GM19025 (cell line): ENCODE measurements around the gene ZSCAN21.

Experiments used
- ATAC-seq: cut with Tn5 transposase; IDR thresholded peaks from one replicate; pipeline ENCODE4 v1.9.1; 2021; ENCODE audit warnings: mild to moderate bottlenecking, low read depth, moderate library complexity; ENCODE audit not compliant: unreplicated experiment

ZSCAN21 gene

DNA sequence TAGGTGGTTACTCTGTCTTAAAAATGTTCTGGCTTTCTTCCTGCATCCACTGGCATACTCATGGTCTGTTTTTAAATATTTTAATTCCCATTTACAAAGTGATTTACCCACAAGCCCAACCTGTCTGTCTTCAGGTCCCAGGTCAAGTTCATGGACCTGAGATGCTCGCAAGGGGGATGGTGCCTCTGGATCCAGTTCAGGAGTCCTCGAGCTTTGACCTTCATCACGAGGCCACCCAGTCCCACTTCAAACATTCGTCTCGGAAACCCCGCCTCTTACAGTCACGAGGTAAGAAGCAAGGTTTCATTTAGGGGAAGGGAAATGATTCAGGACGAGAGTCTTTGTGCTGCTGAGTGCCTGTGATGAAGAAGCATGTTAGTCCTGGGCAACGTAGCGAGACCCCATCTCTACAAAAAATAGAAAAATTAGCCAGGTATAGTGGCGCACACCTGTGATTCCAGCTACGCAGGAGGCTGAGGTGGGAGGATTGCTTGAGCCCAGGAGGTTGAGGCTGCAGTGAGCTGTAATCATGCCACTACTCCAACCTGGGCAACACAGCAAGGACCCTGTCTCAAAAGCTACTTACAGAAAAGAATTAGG is 25.5 kb upstream of the ZSCAN21 start:
- ATAC-seq: no peak

DNA sequence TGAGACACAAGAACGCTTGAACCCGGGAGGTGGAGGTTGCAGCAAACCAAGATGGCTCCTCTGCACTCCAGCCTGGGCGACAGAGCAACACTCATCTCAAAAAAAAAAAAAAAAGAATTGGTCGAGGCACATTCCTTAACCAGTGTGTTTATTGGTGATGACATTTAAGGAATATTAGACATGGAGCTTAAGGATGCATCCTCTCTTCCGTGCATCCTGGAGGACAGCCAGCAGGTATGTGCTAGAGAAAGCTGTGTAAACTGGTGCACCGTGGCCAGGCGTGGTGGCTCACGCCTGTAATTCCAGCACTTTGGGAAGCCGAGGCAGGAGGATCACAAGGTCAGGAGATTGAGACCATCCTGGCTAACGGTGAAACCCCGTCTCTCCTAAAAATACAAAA is 22.4 kb upstream of the ZSCAN21 start:
- no peak for ATAC-seq

DNA sequence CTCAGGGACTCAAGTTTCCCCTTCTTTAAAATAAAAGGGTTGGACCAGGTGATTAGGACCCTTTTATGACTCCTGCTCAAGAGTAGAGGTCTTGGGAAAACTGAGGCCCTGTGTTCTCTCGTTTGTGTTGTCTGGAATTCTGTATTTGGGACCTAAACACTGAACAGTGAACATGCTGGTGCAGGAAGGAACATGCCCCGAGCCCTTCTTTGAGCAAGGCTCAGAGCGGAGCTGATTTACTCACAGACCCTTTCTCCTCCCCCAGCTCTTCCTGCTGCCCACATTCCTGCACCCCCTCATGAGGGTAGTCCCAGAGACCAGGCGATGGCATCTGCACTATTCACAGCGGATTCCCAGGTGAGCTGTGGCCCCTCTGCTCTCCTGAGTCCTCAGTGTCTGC is 20.0 kb upstream of the ZSCAN21 start:
- no peak for ATAC-seq

DNA sequence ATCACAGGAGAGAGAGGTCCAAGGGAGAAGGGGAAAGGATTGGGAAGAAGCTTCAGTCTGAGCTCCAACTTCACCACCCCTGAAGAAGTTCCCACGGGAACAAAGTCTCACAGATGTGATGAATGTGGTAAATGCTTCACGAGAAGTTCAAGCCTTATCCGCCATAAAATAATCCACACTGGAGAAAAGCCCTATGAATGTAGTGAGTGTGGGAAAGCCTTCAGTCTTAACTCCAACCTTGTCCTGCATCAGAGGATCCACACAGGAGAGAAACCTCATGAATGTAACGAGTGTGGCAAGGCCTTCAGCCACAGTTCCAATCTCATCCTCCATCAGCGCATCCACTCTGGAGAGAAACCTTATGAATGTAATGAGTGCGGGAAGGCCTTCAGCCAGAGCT is 16.0 kb upstream of the ZSCAN21 start:
- no peak for ATAC-seq

DNA sequence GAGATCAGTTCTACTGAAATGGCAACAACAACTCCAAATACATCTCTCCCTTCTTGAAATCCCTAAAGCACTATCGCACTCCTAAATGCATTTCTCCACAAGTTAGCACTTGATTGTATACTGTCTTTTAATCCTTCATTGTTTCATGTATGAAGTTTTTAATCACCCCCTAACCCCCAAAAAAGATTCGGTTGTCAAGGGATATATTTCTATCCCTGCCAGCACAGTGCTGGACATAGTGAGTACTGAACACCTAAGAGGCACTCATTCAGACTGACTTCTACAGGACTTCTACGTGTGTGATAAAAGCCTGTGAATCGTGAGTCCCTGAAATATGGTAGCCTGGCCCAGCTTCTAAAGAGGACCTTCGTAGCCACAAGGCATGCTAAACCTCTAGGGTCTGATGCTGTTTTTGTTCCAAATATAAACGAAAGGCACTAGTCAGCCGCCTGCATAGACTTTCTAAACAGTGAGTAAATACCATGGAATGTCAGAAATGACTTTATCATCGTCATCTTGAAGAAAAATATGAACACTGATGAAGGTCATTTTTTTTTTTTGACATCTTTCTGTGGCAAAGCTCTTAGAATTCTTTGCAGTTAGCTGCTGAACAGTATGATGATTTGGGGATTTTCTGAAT is 14.6 kb upstream of the ZSCAN21 start:
- ATAC-seq: no peak

DNA sequence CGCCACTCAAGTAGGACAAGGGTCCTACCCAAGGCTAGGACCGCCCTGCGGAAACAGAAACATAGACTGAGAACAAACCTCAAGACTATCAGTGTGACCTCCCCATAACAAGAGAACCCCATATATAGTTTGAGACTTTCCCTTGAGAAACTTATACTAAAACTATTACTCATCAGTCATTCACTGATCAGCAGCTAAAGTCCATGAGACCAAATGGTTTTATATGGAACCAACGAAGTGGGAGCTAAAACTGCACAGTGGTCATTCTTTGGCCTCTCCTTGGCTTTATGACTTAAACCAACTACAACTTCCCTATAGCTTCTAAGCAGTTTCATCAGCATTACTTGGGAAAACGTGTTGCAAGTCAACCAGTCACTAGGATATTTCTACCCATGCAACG is 13.7 kb upstream of the ZSCAN21 start:
- no peak for ATAC-seq

DNA sequence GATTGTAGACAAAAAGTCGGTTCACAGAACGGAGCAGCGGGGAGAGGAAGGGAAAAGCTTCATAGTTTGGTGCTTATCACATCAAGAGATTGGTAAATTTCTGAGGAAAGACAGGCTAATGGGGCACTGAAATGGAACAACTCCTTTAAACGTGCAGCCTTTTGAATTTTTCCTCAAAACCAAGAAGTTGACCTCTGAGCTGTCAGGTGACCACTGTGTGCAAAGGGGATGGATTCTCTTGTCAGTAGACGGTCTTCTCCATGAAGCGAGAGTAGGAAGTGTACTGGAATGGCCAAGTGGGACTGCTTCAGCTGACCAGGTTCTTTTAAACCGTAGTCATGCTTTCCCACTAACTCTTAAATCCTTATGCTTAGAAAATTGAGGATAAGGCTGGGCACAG is 11.2 kb upstream of the ZSCAN21 start:
- ATAC-seq: no peak

DNA sequence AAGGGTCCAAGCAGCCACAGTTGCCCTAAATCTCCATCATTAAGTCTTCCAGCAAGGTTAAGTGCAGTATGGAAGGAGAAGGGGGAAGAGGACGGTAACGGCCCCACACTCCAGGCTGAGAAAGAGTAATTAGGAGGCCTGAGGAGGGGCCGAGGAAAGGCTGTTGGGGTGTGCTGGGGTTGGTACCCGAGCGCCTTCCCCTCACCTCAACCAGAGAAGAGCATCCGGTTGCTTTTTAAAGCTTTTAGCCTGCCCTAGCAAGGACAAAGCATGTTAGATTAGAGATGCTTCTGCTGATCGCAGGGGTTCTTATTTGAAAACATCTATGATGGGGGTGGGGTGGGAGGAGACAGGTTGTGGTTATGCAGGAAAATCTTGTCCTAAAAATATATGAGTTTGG is 9.0 kb upstream of the ZSCAN21 start:
- no peak for ATAC-seq

DNA sequence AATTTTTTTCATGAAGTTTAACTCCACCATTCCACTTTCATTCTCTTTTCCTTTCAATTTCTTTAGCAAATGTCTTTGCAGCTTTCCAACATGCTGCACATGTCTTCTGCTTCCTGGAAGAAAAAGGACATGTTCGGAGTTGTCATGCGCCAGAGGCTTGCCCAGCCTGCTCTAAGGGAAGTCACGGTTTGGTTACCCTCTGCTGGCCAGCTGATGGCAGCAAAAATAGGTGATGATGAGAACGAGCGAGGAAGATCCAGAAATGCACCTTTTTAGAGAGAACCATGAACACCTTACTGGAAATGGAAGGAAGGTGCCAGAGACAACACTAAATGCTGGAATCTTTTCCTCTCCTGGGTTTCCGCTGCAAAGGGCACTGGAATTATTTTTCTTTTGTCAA is 4.9 kb upstream of the ZSCAN21 start:
- no peak for ATAC-seq

DNA sequence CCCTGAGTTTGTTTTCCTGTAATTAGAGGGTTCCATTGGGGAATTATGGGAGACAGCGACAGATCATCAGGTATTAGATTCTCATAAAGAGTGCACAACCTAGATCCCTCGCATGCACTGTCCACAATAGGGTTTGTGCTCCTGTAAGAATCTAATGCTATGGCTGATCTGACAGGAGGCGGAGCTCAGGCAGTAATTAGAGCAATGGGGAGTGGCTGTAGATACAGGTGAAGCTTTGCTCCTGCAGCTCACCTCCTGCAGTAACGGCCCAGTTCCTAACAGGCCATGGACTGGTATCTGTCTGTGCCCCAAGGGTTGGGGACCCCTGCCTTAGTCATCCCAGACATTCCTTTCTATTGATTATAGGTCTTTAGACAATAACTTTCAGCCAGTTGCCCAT is 894 bp upstream of the ZSCAN21 start:
- ATAC-seq: no peak

DNA sequence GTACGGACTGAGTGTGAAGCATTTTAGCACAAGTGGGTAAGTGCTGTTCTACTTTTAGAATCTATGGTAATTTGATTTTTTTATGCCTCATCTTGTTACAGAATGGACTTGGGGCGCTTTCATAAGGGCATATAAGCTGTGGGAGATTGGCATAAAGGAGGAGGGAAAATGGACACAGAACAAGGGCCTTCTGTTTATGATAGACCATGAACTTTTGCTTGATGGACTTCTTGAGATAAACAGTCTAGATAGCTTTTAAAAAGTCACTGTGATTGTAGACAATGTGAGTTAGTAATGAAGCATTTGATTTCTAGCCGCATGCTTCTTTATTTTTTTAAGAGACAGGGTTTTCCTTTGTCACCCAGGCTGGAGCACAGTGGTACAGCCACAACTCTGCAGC is 2.0 kb downstream of the ZSCAN21 start:
- ATAC-seq: no peak

DNA sequence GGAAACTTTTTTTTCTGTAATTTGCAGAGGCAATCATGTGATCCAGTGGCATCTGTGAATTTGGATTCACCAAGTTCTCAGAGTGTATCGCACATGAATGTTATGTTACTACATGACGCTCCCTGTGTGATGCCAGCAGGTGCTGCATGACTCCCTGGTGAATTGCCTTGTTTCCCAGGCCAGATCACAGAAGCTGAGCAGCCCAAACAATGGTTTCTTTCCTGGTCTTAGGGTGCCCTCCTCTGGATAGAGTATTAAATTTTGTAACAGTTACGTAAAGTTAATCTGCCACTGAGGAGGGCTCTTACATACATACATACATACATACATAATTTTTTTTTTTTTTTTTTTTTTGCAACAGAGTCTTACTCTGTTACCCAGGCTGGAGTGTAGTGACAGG is 3.6 kb downstream of the ZSCAN21 start:
- no peak for ATAC-seq

DNA sequence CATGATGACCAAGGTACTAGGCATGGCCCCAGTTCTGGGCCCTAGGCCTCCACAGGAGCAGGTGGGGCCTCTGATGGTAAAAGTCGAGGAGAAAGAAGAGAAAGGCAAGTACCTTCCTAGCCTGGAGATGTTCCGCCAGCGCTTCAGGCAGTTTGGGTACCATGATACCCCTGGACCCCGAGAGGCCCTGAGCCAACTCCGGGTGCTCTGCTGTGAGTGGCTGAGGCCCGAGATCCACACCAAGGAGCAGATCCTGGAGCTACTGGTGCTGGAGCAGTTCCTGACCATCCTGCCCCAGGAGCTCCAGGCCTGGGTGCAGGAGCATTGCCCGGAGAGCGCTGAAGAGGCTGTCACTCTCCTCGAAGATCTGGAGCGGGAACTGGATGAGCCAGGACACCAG is 7.4 kb downstream of the ZSCAN21 start:
- ATAC-seq: no peak

DNA sequence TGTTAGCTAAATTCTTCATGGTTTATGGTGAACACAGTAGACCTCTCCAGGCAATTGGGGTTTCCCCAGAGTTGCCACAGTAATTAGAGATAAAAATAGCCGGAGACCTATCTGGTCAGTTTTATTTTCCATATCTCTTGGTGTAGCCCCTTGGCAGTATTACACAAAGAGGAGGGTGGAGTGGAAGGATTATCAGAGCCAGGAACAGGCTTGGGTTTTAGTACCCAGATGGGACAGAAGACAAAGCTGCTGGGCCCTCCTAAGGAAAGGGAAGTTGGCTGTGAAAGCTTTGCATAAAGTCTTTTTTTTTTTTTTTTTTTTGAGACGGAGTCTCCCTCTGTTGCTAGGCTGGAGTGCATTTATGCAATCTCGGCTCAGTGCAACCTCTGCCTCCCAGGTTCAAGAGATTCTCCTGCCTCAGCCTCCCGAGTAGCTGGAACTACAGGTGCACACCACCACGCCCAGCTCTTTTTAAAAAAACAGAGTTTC is 9.7 kb downstream of the ZSCAN21 start:
- no peak for ATAC-seq

DNA sequence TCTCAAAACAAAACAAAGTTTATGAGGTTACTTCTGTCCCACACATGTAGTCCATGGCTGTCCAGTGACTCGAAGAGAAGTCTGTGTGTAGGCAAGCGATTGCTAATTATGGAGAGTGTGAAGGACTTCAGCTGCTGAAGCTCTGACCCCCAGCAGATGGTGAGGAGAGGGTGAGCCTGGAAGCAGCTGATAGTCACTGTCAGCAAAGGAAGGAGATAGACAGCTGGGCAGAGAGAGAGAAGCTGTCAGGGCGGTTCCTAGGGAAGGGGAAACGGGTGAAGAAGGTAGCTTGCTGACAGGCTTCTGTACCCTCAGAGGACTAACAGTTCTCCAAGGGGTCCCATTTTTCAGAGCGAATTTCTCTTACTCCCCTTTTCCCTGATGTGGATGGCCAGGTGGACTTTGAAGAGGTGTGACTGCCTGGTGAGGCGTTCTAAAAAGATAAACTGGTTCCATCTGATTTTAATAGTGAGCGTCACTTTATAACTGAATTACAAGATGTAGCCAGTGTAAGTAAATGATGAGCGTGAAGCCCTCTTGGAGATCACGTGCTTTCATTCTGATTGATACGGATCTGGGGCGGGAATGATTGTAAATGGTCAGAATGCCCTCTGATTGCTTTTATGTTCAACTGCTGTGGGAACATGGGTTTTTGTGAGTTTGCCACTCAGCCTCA is 12.1 kb downstream of the ZSCAN21 start:
- no peak for ATAC-seq

DNA sequence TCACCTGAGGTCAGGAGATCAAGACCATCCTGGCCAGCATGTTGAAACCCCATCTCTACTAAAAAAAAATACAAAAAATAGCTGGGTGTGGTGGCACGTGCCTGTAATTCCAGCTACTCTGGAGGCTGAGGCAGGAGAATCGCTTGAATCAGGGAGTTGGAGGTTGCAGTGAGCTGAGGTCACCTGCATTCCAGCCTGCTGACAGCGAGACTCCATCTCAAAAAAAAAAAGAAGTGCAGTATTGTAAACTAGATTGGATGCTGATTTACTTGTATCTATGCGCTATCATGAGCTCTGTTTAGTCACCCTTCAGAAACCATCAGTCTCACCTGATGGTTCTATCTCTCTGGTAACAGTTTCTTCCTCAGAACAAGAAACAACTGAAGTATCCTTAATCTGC is 13.8 kb downstream of the ZSCAN21 start:
- ATAC-seq: no peak

DNA sequence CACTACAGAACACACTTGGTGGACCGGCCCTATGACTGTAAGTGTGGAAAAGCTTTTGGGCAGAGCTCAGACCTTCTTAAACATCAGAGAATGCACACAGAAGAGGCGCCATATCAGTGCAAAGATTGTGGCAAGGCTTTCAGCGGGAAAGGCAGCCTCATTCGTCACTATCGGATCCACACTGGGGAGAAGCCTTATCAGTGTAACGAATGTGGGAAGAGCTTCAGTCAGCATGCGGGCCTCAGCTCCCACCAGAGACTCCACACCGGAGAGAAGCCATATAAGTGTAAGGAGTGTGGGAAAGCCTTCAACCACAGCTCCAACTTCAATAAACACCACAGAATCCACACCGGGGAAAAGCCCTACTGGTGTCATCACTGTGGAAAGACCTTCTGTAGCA is 14.6 kb downstream of the ZSCAN21 start:
- ATAC-seq: no peak

DNA sequence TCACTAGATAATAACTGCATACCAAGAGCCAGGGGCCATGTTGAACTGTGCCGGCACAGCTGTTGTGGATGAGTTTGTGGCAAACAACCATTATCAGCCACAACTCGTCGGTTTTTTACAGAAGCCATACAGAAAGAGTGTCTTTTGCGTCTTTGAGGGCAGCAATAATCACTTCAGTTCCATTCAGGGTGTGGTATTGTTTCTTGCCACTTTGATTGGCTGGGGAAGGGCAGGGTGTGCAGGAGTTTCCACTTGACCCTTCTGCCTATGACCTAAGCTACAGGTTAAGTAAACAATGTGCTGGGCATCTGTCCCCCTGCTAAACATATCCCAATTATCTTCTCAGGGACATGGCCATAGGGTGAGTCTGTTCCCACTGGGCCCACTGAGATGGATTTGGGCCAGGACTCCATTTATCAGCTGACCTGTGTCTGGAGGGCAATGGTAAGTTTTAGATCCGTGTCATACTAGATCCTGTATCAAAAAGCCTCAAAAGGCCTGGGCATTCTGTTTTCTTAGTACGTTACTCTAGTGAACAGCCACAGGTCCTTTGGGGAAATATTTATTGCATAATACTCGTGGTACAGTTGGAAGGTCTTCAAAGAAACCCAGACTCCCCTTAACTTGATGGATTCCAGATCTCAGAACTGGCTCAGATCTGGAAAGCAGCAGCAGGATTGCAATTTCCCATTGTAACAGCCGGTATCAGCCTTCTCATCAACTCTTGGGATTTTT is 16.0 kb downstream of the ZSCAN21 start:
- no peak for ATAC-seq

DNA sequence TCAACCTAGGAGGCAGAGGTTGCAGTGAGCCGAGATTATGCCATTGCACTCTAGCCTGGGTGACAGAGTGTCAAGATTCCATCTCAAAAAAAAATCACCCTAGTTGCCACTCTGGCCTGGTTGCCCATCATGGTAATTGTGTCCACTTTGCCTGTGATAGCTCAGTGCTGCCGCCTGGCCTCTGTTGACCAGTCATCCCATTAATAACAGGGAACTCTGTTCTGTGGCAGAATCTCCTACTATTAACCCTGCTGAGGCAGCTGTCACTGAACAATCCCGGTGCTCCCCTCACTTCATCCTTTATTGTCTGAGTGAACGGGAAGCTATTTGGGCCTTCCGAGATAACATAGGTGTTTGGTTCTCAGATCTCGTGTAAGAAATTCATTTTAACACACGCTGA is 17.4 kb downstream of the ZSCAN21 start:
- ATAC-seq: no peak

DNA sequence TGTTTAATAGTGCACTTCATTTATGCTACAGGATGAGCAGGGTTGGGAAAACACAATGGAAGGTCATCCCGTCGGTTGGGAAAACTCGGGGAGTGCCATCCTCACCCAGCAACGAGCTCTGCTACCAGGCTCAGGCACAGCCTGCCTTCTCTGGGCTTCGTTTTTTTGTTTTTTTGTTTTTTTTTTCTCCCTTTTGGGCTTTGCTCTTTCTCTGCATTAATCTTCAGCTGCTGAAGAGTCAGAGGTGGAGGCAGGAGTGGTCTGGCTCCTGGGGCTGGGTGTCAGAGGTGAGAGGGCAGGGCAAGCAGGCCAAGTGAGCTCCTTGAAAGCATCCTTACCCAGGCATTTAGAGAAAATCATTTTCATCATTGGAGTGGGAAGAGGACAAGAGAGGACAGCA is 20.4 kb downstream of the ZSCAN21 start:
- ATAC-seq: no peak

DNA sequence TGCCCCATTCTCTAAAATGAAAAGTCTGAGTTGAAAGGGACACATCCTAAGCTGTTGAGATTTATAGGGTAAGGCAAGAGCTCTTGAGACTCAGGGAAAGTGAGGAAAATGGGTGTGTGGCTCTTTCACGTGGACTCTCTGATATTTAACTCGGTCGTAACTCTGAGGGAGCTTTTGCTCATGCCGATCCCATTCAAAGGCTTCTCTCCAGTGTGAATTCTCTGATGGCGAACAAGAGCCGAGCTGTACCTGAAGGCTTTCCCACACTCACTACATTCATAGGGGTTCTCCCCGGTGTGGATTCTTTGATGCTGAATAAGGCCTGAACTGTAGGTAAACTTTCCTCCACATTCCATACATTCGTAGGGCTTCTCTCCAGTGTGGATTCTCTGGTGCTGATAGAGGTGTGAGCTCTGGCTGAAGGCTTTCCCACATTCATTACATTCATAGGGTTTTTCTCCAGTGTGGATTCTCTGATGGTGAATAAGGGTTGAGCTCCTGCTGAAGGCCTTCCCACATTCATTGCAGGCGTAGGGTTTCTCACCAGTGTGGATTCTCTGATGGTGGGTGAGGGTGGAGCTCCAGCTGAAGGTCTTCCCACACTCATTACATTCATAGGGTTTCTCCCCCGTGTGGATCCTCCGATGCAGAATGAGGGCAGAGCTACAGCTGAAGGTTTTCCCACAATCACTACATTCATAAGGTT is 21.6 kb downstream of the ZSCAN21 start:
- ATAC-seq: no peak
